Measurements from ENCODE around the gene DNAH5. TPM values are rescaled to one million over a fixed set of nuclear protein-coding genes. Genes with fewer than 3 reads are reported as not detected.

The DNAH5 gene
- total and polyA plus RNA-seq, 2 donors (not counting 3 experiments of a cell fraction or from before 2014, with no cell fraction given): 0.23 to 1.7 TPM

- H3K4me3 ChIP-seq (replicated peaks in 1 of 3; ENCODE audit: insufficient read depth in 1 of 3, low read depth in 1 of 3, low read length in 3 of 3): no peak overlapping the region
- no peak overlapping the region for H3K9ac ChIP-seq (replicated peaks; ENCODE audit: extremely low read depth, insufficient read depth, low read length)
- no peaks in the 10 kb centered on the region for H3K9me3 ChIP-seq (replicated peaks; ENCODE audit: control insufficient read depth, insufficient read depth, low read length)
- no peaks in the 10 kb centered on the region for H3K79me2 ChIP-seq (ENCODE audit: control insufficient read depth, insufficient read depth, low read length)
- no TSS peak for BruUV-seq (replicated peaks)
- no peaks in the 10 kb centered on the region for H4K20me1 ChIP-seq (replicated peaks; ENCODE audit: control insufficient read depth, extremely low read depth, insufficient read depth, low read length)
- intact Hi-C loops (cut with micrococcal nuclease): no loop called here
- DNase-seq (ENCODE audit: low read depth, low spot score) (no peak), FAIRE-seq (no peak)
- H3K4me1 ChIP-seq (ENCODE audit: control insufficient read depth, extremely low read depth, insufficient read depth, low read length): no peaks in the 10 kb centered on the region
- TF ChIP-seq POLR2A (IDR thresholded peaks at IDR 0.05; ENCODE audit: low read depth, low read length) (no peak), MYC (IDR thresholded peaks at IDR 0.05; ENCODE audit: low read depth, low read length) (no peak), POLR2AphosphoS5 (IDR thresholded peaks at IDR 0.05; ENCODE audit: insufficient read depth, low read depth, low read length) (no peak), JUN (IDR thresholded peaks at IDR 0.05; ENCODE audit: borderline replicate concordance, insufficient read depth, insufficient read length, low read depth) (no peak), MAX (IDR thresholded peaks at IDR 0.05; ENCODE audit: insufficient read depth, insufficient read length) (no peak), EZH2 (IDR thresholded peaks at IDR 0.05; ENCODE audit: borderline replicate concordance, low read depth, low read length, severe bottlenecking) (no peak), FOS (IDR thresholded peaks at IDR 0.05; ENCODE audit: borderline replicate concordance, insufficient read depth, low read length) (no peak), GATA2 (IDR thresholded peaks at IDR 0.05; ENCODE audit: insufficient read depth, insufficient read length, low read depth, low read length) (no peak), CTCF (IDR thresholded peaks at IDR 0.05; ENCODE audit: extremely low read depth in 1 of 2, insufficient read depth in 1 of 2, low read depth in 1 of 2, low read length in 2 of 2) (no peak)
- no peaks in the 10 kb centered on the region for H3K9me1 ChIP-seq (replicated peaks; ENCODE audit: control insufficient read depth, extremely low read depth, insufficient read depth, low read length)
- no peak overlapping the region for H3K4me2 ChIP-seq (ENCODE audit: insufficient read depth, low read length)
- H3K36me3 ChIP-seq (ENCODE audit: control insufficient read depth in 2 of 2, extremely low read depth in 1 of 2, insufficient read depth in 2 of 2, low read length in 2 of 2): no peaks in the 10 kb centered on the region
- H3K27ac ChIP-seq (ENCODE audit: insufficient read depth, low read depth, low read length): no peak overlapping the region
- dilution Hi-C loops (cut with MboI; ENCODE audit: extremely low pct_ligation_motif_present, low sequenced_read_pairs): no loop called here
- H3K27me3 ChIP-seq (ENCODE audit: control insufficient read depth in 2 of 2, insufficient read depth in 2 of 2, low read length in 2 of 2): no peaks in the 10 kb centered on the region
- CTCF ChIA-PET: no interaction called here
- POLR2A ChIA-PET: no interaction called here
- H2AFZ ChIP-seq (ENCODE audit: low read depth, low read length): no peak overlapping the region
These were observed 294.8 kb downstream of the DNAH5 start for GRCh38 chr5:13649656-13650055.

Measured in endothelial cell of umbilical vein (primary cell).